Measurements from ENCODE around the gene PZP.

DNA sequence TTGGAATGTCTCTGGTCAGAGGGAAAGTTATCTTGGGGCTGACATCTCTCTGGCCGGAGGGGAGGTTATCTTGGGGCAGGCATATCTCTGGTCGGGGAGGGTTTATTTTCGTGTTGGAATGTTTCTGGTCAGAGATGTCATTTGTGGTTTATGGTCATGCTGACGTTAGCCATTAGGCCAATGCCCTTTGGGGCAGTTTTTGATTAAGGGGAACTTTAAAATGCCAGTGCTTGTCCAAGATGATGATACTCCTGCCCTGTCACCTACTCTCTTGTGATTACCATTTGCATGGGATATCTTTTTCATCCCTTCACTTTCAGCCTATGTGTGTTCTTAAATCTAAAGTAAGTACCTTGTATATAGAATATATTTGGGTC, 63.5 kb downstream of the PZP start:
- TF ChIP-seq, protein P1, sequence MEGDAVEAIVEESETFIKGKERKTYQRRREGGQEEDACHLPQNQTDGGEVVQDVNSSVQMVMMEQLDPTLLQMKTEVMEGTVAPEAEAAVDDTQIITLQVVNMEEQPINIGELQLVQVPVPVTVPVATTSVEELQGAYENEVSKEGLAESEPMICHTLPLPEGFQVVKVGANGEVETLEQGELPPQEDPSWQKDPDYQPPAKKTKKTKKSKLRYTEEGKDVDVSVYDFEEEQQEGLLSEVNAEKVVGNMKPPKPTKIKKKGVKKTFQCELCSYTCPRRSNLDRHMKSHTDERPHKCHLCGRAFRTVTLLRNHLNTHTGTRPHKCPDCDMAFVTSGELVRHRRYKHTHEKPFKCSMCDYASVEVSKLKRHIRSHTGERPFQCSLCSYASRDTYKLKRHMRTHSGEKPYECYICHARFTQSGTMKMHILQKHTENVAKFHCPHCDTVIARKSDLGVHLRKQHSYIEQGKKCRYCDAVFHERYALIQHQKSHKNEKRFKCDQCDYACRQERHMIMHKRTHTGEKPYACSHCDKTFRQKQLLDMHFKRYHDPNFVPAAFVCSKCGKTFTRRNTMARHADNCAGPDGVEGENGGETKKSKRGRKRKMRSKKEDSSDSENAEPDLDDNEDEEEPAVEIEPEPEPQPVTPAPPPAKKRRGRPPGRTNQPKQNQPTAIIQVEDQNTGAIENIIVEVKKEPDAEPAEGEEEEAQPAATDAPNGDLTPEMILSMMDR (optimal IDR thresholded peaks at IDR 0.05 in 1 of 3, IDR thresholded peaks at IDR 0.05 in 1 of 3, conservative IDR thresholded peaks at IDR 0.05 in 1 of 3; ENCODE audit: extremely low read depth in 1 of 3, insufficient read depth in 2 of 3, low read length in 3 of 3), result no peak
- TF ChIP-seq EZH2 (IDR thresholded peaks at IDR 0.05; ENCODE audit: low read length), result no peak
